ENCODE results near the gene ZNF501. TPM values are rescaled to one million over a fixed set of nuclear protein-coding genes. Genes with fewer than 3 reads are reported as not detected.

ZNF501 gene
- total RNA-seq, 1 donor from 2014 or later, result 1.2 TPM

GRCh38 chr3:44712455-44713075 lies 16.9 kb upstream of the ZNF501 start, which contains the start of gene ZNF502:
ZNF502 (plus strand) TSS chr3:44712660; CDS start chr3:44720262, 7,602 bp downstream.
- peak within 1 kb of the TSS; percentile 31 for H3K27ac ChIP-seq (ENCODE audit: low read depth, low read length)
- Mint-ChIP-seq H3K27ac (ENCODE audit: unreplicated experiment) (peak within 1 kb of the TSS; percentile 47), H3K27me3 (ENCODE audit: low read depth, unreplicated experiment) (peaks cover 4% of the 10 kb centered on the region), H3K4me1 (ENCODE audit: low read depth, unreplicated experiment) (no peaks in the 10 kb centered on the region), H3K4me3 (ENCODE audit: unreplicated experiment) (peak within 1 kb of the TSS; percentile 90), H3K36me3 (ENCODE audit: low read depth, unreplicated experiment) (peaks cover 29% of the 10 kb centered on the region), H3K9me3 (ENCODE audit: unreplicated experiment) (peaks cover 44% of the 10 kb centered on the region)
- H4K20me1 ChIP-seq (ENCODE audit: insufficient read depth, low read length), result no peaks in the 10 kb centered on the region
- peak within 1 kb of the TSS; percentile 72 for H3K9ac ChIP-seq (ENCODE audit: low read length)
- H3K36me3 ChIP-seq (ENCODE audit: insufficient read depth, low read length), result no peaks in the 10 kb centered on the region
- no peaks in the 10 kb centered on the region for H3K4me1 ChIP-seq (ENCODE audit: insufficient read depth, low read length)
- H3K4me2 ChIP-seq (ENCODE audit: low read length), result peak within 1 kb of the TSS; percentile 83
- no peaks in the 10 kb centered on the region for H3K27me3 ChIP-seq (ENCODE audit: insufficient read depth, low read length)
- FAIRE-seq (peak; percentile 26), DNase-seq (ENCODE audit: low read depth) (peak; percentile 86)
- H3K9me3 ChIP-seq (ENCODE audit: insufficient read depth, low read depth, low read length), result peaks cover 16% of the 10 kb centered on the region
- H3K79me2 ChIP-seq (ENCODE audit: insufficient read depth, low read length), result peaks cover 5% of the 10 kb centered on the region
- peak within 1 kb of the TSS; percentile 96 for H2AFZ ChIP-seq (ENCODE audit: low read depth, low read length)
- no peak for TF ChIP-seq EZH2 (IDR thresholded peaks at IDR 0.05; ENCODE audit: insufficient read depth, low read length)
- TF ChIP-seq, protein P1, sequence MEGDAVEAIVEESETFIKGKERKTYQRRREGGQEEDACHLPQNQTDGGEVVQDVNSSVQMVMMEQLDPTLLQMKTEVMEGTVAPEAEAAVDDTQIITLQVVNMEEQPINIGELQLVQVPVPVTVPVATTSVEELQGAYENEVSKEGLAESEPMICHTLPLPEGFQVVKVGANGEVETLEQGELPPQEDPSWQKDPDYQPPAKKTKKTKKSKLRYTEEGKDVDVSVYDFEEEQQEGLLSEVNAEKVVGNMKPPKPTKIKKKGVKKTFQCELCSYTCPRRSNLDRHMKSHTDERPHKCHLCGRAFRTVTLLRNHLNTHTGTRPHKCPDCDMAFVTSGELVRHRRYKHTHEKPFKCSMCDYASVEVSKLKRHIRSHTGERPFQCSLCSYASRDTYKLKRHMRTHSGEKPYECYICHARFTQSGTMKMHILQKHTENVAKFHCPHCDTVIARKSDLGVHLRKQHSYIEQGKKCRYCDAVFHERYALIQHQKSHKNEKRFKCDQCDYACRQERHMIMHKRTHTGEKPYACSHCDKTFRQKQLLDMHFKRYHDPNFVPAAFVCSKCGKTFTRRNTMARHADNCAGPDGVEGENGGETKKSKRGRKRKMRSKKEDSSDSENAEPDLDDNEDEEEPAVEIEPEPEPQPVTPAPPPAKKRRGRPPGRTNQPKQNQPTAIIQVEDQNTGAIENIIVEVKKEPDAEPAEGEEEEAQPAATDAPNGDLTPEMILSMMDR (IDR thresholded peaks at IDR 0.05; ENCODE audit: insufficient read depth, low read depth, low read length), result no peak
- peak within 1 kb of the TSS; percentile 81 for H3K4me3 ChIP-seq (ENCODE audit: insufficient read depth, low read depth, low read length)

DNA sequence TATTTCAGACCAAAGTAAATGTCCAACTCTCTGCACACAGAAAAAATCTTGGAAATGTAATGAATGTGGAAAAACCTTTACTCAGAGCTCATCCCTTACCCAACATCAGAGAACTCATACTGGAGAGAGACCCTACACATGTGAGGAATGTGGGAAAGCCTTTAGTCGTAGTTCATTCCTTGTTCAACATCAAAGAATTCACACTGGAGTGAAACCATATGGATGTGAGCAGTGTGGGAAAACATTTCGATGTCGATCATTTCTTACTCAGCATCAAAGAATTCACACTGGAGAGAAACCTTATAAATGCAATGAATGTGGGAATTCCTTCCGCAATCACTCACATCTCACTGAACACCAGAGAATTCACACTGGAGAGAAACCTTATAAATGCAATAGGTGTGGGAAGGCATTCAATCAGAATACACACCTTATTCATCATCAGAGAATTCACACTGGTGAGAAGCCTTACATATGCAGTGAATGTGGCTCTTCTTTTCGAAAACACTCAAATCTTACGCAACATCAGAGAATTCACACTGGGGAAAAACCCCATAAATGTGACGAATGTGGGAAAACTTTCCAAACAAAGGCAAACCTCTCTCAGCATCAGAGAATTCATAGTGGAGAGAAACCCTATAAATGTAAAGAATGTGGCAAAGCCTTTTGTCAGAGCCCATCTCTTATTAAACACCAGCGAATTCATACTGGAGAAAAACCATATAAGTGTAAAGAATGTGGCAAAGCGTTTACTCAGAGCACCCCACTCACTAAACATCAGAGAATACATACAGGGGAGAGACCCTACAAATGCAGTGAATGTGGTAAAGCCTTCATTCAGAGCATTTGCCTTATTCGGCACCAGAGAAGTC lies 8.0 kb upstream of the ZNF501 start:
- no peak overlapping the region for H3K4me3 Mint-ChIP-seq (ENCODE audit: unreplicated experiment)
- Histone ChIP-seq H3K79me2 (ENCODE audit: insufficient read depth, low read length) (no peaks in the 10 kb centered on the region), H3K4me2 (ENCODE audit: low read length) (no peak overlapping the region), H2AFZ (ENCODE audit: low read depth, low read length) (no peak overlapping the region), H3K27me3 (ENCODE audit: insufficient read depth, low read length) (no peaks in the 10 kb centered on the region), H4K20me1 (ENCODE audit: insufficient read depth, low read length) (no peaks in the 10 kb centered on the region), H3K4me1 (ENCODE audit: insufficient read depth, low read length) (no peaks in the 10 kb centered on the region), H3K9ac (ENCODE audit: low read length) (no peak overlapping the region), H3K27ac (ENCODE audit: low read depth, low read length) (no peak overlapping the region), H3K36me3 (ENCODE audit: insufficient read depth, low read length) (peaks cover 28% of the 10 kb centered on the region), H3K4me3 (ENCODE audit: insufficient read depth, low read depth, low read length) (no peak overlapping the region), H3K9me3 (ENCODE audit: insufficient read depth, low read depth, low read length) (peaks cover 66% of the 10 kb centered on the region)
- TF ChIP-seq, protein P1 (IDR thresholded peaks at IDR 0.05; ENCODE audit: insufficient read depth, low read depth, low read length), result no peak
- TF ChIP-seq EZH2 (IDR thresholded peaks at IDR 0.05; ENCODE audit: insufficient read depth, low read length), result no peak
- no peaks in the 10 kb centered on the region for H3K4me1 Mint-ChIP-seq (ENCODE audit: low read depth, unreplicated experiment)
- peak; percentile 13 for DNase-seq (ENCODE audit: low read depth)
- H3K9me3 Mint-ChIP-seq (ENCODE audit: unreplicated experiment), result peaks cover 80% of the 10 kb centered on the region
- FAIRE-seq, result no peak
- H3K27me3 Mint-ChIP-seq (ENCODE audit: low read depth, unreplicated experiment), result no peaks in the 10 kb centered on the region
- peaks cover 55% of the 10 kb centered on the region for H3K36me3 Mint-ChIP-seq (ENCODE audit: low read depth, unreplicated experiment)
- no peak overlapping the region for H3K27ac Mint-ChIP-seq (ENCODE audit: unreplicated experiment)
